GM19438 (cell line): Measurements from ENCODE around the gene UBE2K.
"Not testable (repeated sequence)": the region's sequence is repeated elsewhere in the genome, so short reads cannot be mapped to it uniquely, and the experiment has no call there.

ENCODE experiments used
- ATAC-seq: cut with Tn5 transposase; IDR thresholded peaks from one replicate; pipeline ENCODE4 v1.9.1; 2021; ENCODE audit warnings: low read depth; ENCODE audit not compliant: unreplicated experiment

Gene UBE2K

DNA sequence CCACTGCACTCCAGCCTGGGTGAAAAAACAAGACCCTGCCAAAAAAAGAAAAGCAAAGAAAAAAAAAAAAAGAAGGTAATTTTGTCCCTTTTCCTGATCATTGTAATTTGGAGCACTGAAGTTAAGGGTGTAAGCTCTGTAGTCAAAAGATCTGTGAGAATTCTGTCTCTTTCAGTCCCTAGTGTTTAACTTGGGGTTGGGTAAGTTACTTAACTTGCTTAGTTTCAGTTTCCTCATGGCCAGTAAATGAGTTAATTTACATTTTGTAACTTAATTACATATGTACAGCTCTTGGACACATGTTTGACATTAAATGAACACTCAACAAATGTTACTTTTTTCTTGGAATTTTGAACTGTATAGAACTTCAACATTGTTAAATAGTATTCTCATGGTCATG is 10.9 kb upstream of the UBE2K start:
- no peak for ATAC-seq

DNA sequence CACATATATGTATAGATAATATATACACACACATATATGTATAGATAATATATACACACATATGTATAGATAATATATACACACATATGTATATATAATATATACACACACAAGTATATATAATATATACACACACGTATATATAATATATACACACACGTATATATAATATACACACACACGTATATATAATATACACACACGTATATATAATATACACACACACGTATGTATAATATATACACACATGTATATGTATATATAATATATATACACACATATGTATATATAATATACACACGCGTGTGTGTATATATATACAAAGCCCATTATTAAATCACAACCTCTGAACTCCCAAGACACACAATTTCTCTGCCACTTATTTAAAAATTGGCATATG is 8.0 kb upstream of the UBE2K start:
- ATAC-seq = no peak

GRCh38 chr4:39698424-39699009 is 581 bp downstream of the UBE2K start:
- peak; percentile 45 for ATAC-seq

- ATAC-seq = no peak
Measured at GRCh38 chr4:39699687-39700409, 1.9 kb downstream of the UBE2K start.

- no peak for ATAC-seq
Measured at GRCh38 chr4:39700554-39700953, 2.6 kb downstream of the UBE2K start.

DNA sequence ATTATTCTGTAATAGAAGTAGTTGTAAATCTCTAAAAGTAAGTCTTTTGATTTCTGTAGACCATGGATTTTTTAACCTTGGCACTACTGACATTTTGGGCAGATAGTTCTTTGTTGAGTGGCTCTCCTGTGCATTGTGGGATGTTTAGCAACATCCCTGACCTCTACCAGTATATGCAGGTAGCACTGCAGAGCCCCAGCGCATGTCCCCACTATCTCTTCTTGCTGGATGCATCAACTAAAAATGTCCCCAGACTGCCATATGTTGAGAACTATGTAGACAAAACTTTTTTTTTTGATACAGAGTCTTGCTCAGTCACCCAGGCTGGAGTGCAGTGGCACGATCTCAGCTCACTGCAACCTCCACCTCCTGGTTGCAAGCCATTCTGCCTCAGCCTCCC is 4.8 kb downstream of the UBE2K start:
- ATAC-seq = no peak

DNA sequence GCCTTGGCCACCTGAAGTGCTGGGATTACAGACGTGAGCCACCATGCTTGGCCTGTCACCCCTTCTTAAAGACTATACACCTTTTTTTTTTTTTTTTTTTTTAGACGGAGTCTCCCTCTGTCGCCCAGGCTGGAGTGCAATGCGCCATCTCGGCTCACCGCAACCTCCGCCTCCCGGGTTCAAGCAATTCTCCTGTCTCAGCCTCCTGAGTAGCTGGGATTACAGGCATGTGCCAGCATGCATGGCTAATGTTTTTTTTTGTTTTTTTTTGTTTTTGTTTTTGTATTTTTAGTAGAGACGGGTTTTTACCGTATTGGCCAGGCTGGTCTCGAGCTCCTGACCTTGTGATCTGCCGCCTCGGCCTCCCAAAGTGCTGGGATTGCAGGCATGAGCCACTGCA is 6.9 kb downstream of the UBE2K start:
- not testable (repeated sequence) for ATAC-seq

- ATAC-seq = no peak
Measured at GRCh38 chr4:39706334-39706733, 8.4 kb downstream of the UBE2K start.

DNA sequence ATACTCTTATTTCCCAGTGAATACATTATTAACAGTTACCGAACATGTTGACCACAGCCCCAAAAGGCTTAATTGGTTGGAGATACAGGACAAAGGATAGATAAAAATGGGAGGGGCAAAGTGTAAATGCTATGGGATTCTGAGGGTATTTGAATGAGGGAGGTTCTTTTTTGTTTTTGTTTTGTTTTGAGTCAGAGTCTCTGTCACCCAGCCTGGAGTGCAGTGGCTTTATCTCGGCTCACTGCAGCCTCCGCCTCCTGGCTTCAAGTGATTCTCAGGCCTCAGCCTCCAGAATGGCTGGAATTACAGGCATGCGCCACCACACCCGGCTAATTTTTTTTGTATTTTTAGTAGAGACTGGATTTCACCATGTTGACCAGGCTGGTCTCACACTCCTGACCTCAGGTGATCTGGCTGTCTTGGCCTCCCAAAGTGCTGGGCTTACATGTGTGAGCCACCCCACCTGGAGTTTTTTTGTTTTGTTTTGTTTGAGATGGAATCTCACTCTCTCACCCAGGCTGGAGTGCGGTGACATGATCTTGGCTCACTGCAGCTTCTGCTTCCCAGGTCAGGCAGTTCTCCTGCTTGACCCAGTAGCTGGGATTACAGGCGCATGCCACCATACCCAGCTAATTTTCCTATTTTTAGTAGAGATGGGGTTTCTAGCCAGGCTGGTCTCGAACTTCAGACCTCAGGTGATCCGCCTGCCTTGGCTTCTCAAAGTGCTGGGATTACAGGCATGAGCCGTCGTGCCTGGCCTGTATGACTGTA is 9.0 kb downstream of the UBE2K start:
- no peak for ATAC-seq

- ATAC-seq = no peak
Measured at GRCh38 chr4:39710098-39710896, 12.4 kb downstream of the UBE2K start.

DNA sequence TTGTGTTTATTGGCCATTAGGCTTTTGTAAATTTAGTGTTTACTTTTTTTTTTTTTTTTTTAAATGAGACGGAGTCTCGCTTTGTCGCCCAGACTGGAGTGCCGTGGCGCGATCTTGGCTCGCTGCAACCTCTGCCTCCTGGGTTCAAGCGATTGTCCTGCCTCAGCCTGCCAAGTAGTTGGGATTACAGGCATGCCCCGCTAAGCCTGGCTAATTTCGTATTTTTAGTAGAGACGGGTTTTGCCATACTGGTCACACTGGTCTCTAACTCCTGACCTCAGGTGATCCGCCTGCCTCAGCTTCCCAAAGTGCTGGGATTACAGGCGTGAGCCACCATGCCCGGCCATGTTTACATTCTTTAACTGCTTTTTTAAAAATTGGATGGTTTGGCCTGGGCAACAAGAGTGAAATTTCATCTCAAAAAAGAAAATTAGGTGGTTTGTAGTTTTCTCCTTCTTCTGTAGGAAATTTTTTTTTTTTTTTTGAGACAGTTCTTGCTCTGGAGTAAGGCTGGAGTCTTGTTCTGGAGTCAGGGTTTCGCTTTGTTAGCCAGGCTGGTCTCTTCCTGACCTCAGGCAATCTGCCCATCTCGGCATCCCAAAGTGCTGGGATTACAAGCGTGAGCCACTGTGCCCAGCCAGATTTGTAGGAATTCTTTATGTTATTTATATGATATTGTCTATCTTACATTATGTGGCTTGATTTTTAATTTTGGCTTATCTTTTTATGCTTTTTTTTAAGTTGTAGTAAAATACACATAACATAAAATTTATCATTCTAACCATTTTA is 15.1 kb downstream of the UBE2K start:
- no peak for ATAC-seq

GRCh38 chr4:39713691-39714090 is 15.8 kb downstream of the UBE2K start:
- ATAC-seq = no peak

DNA sequence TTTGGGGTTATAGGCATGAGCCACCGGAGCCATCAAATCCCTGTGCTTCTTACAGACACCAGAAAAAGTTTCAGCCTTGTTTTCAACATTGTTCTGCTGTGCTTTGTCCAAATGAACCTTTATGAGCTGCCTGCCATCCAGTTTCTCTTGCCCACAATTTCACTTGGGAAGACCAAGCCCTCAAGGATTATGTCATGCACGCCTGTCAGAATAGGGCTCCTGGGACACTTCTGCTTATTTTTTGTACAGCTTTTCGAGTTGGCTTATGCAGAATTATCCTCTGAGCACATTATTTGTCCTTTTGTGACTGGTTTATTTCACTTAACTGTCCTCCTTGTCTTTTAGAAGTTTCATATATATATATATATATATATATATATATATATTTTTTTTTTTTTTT is 16.2 kb downstream of the UBE2K start:
- ATAC-seq = no peak

DNA sequence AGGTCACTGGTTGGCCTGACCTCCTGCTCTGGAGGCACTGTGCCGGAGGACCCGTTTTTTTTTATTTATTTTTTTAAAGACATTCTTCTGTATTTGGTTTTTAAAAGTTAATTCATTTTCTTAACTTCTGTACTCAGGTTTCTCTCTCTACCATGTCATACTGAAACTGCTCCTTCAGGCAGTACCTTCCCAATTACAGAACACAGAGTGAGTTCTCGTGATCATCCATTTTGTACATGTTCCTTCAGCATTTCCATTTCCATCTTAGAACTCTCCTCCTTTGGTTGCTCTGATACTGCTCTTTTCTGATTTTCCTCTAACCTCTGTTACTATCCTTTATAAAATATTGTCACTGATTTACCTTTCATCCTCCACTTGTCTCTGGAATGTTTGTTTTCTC is 17.9 kb downstream of the UBE2K start:
- no peak for ATAC-seq

- ATAC-seq = no peak
Measured at GRCh38 chr4:39716356-39716755, 18.4 kb downstream of the UBE2K start.

DNA sequence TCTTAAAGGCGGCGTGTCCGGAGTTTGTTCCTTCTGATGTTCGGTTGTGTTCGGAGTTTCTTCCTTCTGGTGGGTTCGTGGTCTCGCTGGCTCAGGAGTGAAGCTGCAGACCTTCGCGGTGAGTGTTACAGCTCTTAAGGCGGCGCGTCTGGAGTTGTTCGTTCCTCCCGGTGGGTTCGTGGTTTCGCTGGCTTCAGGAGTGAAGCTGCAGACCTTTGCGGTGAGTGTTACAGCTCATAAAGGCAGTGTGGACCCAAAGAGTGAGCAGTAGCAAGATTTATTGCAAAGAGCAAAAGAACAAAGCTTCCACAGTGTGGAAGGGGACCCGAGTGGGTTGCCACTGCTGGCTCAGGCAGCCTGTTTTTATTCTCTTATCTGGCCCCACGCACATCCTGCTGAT is 19.8 kb downstream of the UBE2K start:
- ATAC-seq = not testable (repeated sequence)

- ATAC-seq = no peak
Measured at GRCh38 chr4:39718366-39719323, 20.7 kb downstream of the UBE2K start.

DNA sequence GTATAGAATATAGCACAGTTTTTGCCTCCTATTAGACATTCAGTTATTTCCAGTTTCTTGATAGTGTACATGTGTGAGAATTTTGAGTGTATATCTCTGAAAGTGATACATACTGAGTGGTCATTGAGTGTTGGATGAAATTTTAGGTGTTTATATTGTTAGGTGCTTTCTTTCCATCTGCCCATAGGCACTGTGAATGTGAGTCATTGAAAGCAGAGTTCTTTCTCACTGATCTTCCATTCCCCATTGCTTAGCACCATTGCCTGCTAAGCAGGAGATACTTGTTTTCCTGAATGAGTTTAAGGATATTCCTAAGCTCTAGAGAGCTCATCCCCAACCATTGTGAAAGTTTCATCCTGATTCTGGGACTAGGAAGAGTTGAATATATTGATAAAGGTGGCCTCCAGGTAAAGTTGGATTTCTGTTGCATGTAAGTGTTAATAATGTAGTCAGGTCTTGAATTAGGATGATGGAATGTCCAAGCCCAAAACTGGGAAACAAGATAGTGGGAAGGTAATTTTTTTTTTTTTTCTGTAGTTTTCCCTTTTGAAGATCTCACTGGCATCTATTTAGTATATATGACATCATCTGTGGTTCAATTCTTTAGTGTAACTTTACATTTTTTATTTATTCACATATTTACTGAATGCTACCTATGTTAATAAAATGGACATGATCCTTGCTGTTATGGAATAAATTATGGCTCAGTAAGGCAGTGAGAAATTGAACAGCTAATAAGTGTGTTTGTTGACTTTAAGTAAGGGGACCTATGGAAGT is 22.1 kb downstream of the UBE2K start:
- no peak for ATAC-seq
